GM12891 (cell line): ENCODE measurements around the gene FAM241A.

ENCODE experiments used
- DNase-seq: peaks from one replicate; pipeline ENCODE4 v3.0.0; 2011; ENCODE audit warnings: low spot score; ENCODE audit not compliant: insufficient read length
- FAIRE-seq: peaks from 2 replicates; lab custom pipeline; 2011; peaks lifted over from hg19 to GRCh38; lab: Jason Lieb, UNC
- PAX5 ChIP-seq: IDR thresholded peaks from 2 replicates; pipeline ENCODE4 v1.6.1; 2011; ENCODE audit warnings: low read length, moderate library complexity, mild to moderate bottlenecking; ENCODE audit not compliant: insufficient read depth, severe bottlenecking
- POLR2A ChIP-seq: IDR thresholded peaks from 2 replicates; pipeline ENCODE4 v1.6.1; 2011; ENCODE audit warnings: low read depth, low read length, control low read depth
- POLR2AphosphoS5 ChIP-seq: IDR thresholded peaks from 2 replicates; pipeline ENCODE4 v1.6.1; 2011; ENCODE audit warnings: low read depth, low read length, control low read depth
- POU2F2 ChIP-seq: IDR thresholded peaks from 2 replicates; pipeline ENCODE4 v1.6.1; 2011; ENCODE audit warnings: low read depth, mild to moderate bottlenecking, control low read depth, low read length, moderate library complexity
- SPI1 ChIP-seq: IDR thresholded peaks from 2 replicates; pipeline ENCODE4 v1.6.1; 2011; ENCODE audit warnings: low read depth, low read length, control low read depth
- TAF1 ChIP-seq: IDR thresholded peaks from 2 replicates; pipeline ENCODE4 v1.6.1; 2011; ENCODE audit warnings: low read depth, low read length, control low read depth

FAM241A gene

GRCh38 chr4:112182604-112183003 is 37.4 kb downstream of the FAM241A start:
- no peak for TF ChIP-seq TAF1
- TF ChIP-seq POLR2AphosphoS5, result no peak
- no peak for TF ChIP-seq PAX5
- TF ChIP-seq SPI1, result no peak
- no peak for TF ChIP-seq POLR2A
- no peak for TF ChIP-seq POU2F2
- FAIRE-seq (no peak), DNase-seq (no peak)

GRCh38 chr4:112183252-112183651 is 38.0 kb downstream of the FAM241A start:
- no peak for TF ChIP-seq SPI1
- no peak for TF ChIP-seq POLR2AphosphoS5
- no peak for TF ChIP-seq POLR2A
- TF ChIP-seq TAF1, result no peak
- TF ChIP-seq PAX5, result no peak
- TF ChIP-seq POU2F2, result no peak
- FAIRE-seq, result no peak

GRCh38 chr4:112184438-112184837 is 39.2 kb downstream of the FAM241A start:
- DNase-seq (no peak), FAIRE-seq (no peak)
- TF ChIP-seq POU2F2 (no peak), PAX5 (no peak), TAF1 (no peak), POLR2A (no peak), POLR2AphosphoS5 (no peak), SPI1 (no peak)

More at GRCh38 chr4:112183252-112183651, 38.0 kb downstream of the FAM241A start:
- no peak for DNase-seq

GRCh38 chr4:112185334-112185733 is 40.1 kb downstream of the FAM241A start:
- DNase-seq, result no peak
- FAIRE-seq, result no peak
- no peak for TF ChIP-seq POLR2A
- TF ChIP-seq POLR2AphosphoS5, result no peak
- TF ChIP-seq PAX5, result no peak
- no peak for TF ChIP-seq SPI1
- TF ChIP-seq TAF1, result no peak
- TF ChIP-seq POU2F2, result no peak

DNA sequence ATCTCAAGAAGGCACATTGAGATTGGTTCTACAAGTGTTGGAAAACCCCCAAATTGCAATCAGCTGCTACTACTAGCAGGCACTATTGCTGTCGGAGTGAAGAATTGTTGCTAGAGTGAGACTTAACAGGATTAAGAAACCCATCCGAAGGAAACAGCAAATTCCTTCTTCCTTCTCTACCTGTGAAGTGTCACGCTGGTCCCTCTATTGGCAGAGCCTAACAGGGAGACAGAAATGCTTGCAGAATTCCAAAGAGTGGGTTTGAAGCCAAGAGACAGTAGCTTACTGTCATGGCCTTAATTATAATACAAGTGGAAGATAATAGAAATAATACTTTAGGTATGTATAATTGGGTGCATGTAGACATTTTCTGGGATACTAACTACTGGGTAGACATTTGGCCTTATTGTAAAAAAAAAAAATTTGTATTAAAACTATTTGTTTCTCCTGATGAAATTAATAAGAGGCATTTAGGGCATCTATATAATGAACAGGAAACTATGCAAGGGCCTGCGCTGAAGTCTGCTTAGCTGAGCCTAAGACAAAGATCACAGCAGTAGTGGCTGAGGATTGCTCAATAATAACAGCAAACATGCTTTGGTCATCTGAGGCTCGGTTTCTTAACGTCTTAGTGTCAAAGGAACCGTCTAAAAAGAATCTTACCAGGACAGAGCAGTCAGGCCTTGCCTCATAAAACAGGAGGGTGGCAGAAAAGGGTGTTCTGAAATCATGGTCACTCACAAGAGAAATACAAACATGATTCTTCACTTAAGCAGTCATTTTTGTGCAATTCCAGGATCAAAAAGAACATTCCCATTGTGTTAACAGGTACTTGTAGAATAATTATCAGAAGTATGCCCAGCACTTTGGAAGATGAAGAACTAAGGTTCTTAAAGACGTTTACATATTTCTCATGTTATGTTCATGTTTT is 40.8 kb downstream of the FAM241A start:
- TF ChIP-seq POLR2AphosphoS5, result no peak
- TF ChIP-seq POLR2A, result no peak
- TF ChIP-seq TAF1, result no peak
- TF ChIP-seq SPI1, result no peak
- no peak for TF ChIP-seq PAX5
- no peak for TF ChIP-seq POU2F2
- DNase-seq (no peak), FAIRE-seq (no peak)

GRCh38 chr4:112189754-112190153 is 44.5 kb downstream of the FAM241A start:
- no peak for DNase-seq
- no peak for FAIRE-seq
- TF ChIP-seq PAX5 (no peak), SPI1 (no peak), TAF1 (no peak), POLR2A (no peak), POLR2AphosphoS5 (no peak), POU2F2 (no peak)

DNA sequence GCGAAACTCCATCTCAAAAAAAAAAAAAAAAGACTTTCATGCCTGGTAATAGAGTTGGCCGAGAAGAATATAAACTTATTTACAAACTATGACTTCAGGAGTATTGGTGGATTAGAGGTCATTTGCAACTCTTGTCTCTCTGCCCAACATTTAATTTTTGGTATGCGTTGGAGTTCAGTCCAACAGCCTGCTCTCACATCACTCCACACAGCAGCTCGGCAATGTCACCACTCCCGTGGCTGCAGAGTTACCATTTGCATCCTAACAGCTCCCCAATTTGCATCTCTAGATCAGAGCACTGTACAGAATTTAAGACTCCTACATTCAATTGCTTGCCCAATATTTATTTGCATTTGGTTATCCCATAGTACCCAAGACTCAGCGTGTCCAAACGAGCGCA is 45.4 kb downstream of the FAM241A start:
- DNase-seq (no peak), FAIRE-seq (no peak)
- no peak for TF ChIP-seq TAF1
- no peak for TF ChIP-seq PAX5

DNA sequence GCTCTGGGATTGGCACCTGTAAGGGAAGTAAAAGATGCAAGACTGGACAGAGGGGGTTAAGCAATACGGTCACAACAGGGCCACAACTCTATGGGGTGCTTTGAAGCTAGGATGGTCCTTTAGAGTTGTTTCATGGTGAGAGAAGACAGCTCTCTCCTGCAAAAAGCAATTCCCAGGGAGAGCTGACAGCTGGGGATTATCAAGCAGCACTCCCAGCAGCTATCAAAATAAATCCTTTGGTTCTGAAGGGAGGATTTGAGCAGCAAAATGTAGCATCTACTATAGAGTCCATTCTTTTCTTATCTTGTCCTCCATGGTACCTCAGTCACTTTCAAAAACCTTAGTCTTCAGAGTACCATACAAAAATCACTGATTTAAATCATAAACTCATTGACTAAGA is 51.2 kb downstream of the FAM241A start:
- FAIRE-seq, result no peak
- TF ChIP-seq POU2F2, result no peak
- no peak for TF ChIP-seq POLR2A
- no peak for TF ChIP-seq POLR2AphosphoS5
- TF ChIP-seq TAF1, result no peak
- TF ChIP-seq SPI1, result no peak
- TF ChIP-seq PAX5, result no peak
- no peak for DNase-seq

DNA sequence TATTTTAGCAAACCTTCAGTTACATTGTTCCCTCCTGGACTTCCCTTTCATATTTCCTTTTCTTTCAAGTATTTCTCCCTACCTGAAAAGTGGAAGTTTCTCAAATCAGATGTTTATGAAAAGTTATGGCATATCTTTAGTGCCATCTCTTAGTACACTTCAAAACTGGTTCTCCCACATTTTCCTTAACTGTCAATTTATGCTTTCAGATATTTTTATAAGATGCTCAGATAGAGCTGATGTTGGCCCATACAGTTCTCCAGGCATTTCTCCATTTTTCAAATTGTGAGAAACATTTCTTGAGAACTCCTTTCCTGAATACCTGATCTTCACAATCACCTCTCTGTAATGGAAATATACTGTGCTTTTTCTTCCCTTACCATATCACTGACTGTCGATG is 53.8 kb downstream of the FAM241A start:
- FAIRE-seq, result peak; percentile 13
- TF ChIP-seq POLR2A, result no peak
- TF ChIP-seq POLR2AphosphoS5, result no peak
- no peak for TF ChIP-seq TAF1
- no peak for TF ChIP-seq PAX5
- no peak for TF ChIP-seq POU2F2
- TF ChIP-seq SPI1, result no peak
- no peak for DNase-seq
